Vagina (tissue), 2 donors: Measurements from ENCODE around the gene ADAMTS15.

Experiments
- POLR2A ChIP-seq, 2 donors: fragments of 450-650 bp; IDR thresholded peaks; one replicate each; pipeline ENCODE4 v1.6.1; 2017; ENCODE audit warnings: antibody characterized with exemption in 2 of 2, mild to moderate bottlenecking in 2 of 2, moderate library complexity in 2 of 2
- TF ChIP-seq, protein P1 (sequence below), 3 experiments: fragments of 450-650 bp in 2 of 3; fragments of 200-600 bp in 1 of 3; sonication (generic) in 1 of 3; IDR thresholded peaks; one replicate each; pipeline ENCODE4 v1.5.1; 2017 to 2019; ENCODE audit warnings: antibody characterized with exemption in 3 of 3, mild to moderate bottlenecking in 2 of 3, moderate library complexity in 2 of 3

DNA sequence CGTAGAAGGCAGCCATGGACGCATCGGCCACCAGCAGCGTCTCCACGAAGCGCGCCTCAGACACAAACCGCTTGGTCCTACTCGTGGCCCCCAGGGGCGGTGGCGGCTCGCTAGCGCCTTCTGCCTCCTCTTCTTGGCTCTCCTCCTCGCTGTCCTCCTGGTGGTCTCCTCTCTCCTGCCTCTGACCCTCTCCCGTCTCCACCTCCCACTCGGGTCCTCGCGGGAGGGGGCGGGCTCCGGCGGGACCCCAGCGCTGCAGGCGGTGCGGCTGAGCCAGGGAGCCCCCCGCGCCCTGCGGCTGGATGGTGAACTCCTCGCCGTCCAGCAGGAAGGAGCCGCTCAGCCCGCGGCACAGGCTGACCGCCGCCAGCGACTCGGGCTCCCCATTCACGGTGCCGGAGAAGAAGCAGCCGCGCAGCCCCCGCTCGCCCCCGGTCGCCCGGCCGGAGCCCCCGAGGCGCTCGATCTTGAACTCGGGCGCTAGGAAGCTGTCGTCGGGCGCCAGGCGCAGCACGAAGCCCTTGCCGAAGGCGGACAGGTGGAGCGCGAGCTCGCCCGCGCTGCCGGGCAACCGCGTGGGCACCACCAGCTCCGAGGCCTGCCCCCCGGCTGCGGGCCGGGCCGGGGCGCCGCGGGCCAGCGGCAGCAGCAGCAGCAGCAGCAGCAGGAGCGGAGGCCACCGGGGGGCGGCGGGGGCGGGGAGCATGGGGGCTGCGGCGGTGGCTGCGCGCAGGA lies 20.7 kb upstream of the ADAMTS15 start:
- no peak for TF ChIP-seq POLR2A (IDR thresholded peaks at IDR 0.05)
- TF ChIP-seq, protein P1, sequence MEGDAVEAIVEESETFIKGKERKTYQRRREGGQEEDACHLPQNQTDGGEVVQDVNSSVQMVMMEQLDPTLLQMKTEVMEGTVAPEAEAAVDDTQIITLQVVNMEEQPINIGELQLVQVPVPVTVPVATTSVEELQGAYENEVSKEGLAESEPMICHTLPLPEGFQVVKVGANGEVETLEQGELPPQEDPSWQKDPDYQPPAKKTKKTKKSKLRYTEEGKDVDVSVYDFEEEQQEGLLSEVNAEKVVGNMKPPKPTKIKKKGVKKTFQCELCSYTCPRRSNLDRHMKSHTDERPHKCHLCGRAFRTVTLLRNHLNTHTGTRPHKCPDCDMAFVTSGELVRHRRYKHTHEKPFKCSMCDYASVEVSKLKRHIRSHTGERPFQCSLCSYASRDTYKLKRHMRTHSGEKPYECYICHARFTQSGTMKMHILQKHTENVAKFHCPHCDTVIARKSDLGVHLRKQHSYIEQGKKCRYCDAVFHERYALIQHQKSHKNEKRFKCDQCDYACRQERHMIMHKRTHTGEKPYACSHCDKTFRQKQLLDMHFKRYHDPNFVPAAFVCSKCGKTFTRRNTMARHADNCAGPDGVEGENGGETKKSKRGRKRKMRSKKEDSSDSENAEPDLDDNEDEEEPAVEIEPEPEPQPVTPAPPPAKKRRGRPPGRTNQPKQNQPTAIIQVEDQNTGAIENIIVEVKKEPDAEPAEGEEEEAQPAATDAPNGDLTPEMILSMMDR (IDR thresholded peaks at IDR 0.05), result no peak
